H9 (cell line): ENCODE data around the gene VGLL1. TPM values are rescaled to one million over a fixed set of nuclear protein-coding genes. Genes with fewer than 3 reads are reported as not detected.

Experiments used
- DNase-seq: peaks from one replicate; pipeline ENCODE4 v3.0.0-alpha.2; 2017
- H2AFZ ChIP-seq: one replicate; pipeline ENCODE4 v1.6.1; 2013; ENCODE audit warnings: mild to moderate bottlenecking, low read length, control low read depth, moderate library complexity
- H2AK5ac ChIP-seq: 2 replicates; pipeline ENCODE4 v1.6.1; 2013; ENCODE audit warnings: low read length, control low read depth, mixed read lengths; ENCODE audit not compliant: insufficient read length
- H2BK120ac ChIP-seq: one replicate; pipeline ENCODE4 v1.6.1; 2013; ENCODE audit warnings: low read depth, mild to moderate bottlenecking, low read length, control low read depth, inconsistent platforms; ENCODE audit not compliant: poor library complexity, severe bottlenecking
- H2BK12ac ChIP-seq: 2 replicates; pipeline ENCODE4 v1.6.1; 2013; ENCODE audit warnings: low read length, control low read depth, mixed read lengths, low read depth; ENCODE audit not compliant: insufficient read length
- H2BK15ac ChIP-seq: 2 replicates; pipeline ENCODE4 v1.6.1; 2013; ENCODE audit warnings: low read depth, low read length, control low read depth
- H2BK20ac ChIP-seq: one replicate; pipeline ENCODE4 v1.6.1; 2013; ENCODE audit warnings: low read depth, mild to moderate bottlenecking, low read length, control low read depth, inconsistent platforms; ENCODE audit not compliant: poor library complexity, severe bottlenecking
- H2BK5ac ChIP-seq: 2 replicates; pipeline ENCODE4 v1.6.1; 2013; ENCODE audit warnings: low read length, control low read depth, mixed read lengths; ENCODE audit not compliant: insufficient read length
- H3K14ac ChIP-seq: 2 replicates; pipeline ENCODE4 v1.6.1; 2013; ENCODE audit warnings: low read length, control low read depth; ENCODE audit not compliant: insufficient read depth
- H3K18ac ChIP-seq: 2 replicates; pipeline ENCODE4 v1.6.1; 2013; ENCODE audit warnings: low read depth, mild to moderate bottlenecking, mixed read lengths, low read length, control low read depth; ENCODE audit not compliant: insufficient read length
- H3K23ac ChIP-seq: 2 replicates; pipeline ENCODE4 v1.6.1; 2013; ENCODE audit warnings: low read length, control low read depth, mixed read lengths, low read depth; ENCODE audit not compliant: insufficient read length
- H3K23me2 ChIP-seq: 2 replicates; pipeline ENCODE4 v1.6.1; 2013; ENCODE audit warnings: low read depth, mild to moderate bottlenecking, mixed read lengths, low read length, control low read depth; ENCODE audit not compliant: insufficient read length, poor library complexity, severe bottlenecking
- H3K27ac ChIP-seq: 2 replicates; pipeline ENCODE4 v1.5.1; 2013; ENCODE audit warnings: low read length, control low read depth, mixed read lengths, low read depth; ENCODE audit not compliant: insufficient read length
- H3K27me3 ChIP-seq: 2 replicates; pipeline ENCODE4 v1.6.1; 2013; ENCODE audit warnings: low read length, control low read depth, inconsistent platforms; ENCODE audit not compliant: insufficient read depth
- H3K4ac ChIP-seq: 2 replicates; pipeline ENCODE4 v1.6.1; 2013; ENCODE audit warnings: low read depth, mild to moderate bottlenecking, control low read depth, inconsistent platforms, low read length, moderate library complexity
- H3K4me1 ChIP-seq: 2 replicates; pipeline ENCODE4 v1.6.1; 2013; ENCODE audit warnings: low read length, control low read depth, inconsistent platforms; ENCODE audit not compliant: insufficient read depth
- H3K4me2 ChIP-seq: 2 replicates; pipeline ENCODE4 v1.6.1; 2013; ENCODE audit warnings: low read length, control low read depth, mixed read lengths; ENCODE audit not compliant: insufficient read length, insufficient read depth
- H3K56ac ChIP-seq: 2 replicates; pipeline ENCODE4 v1.6.1; 2013; ENCODE audit warnings: low read depth, mild to moderate bottlenecking, mixed read lengths, low read length, control low read depth; ENCODE audit not compliant: insufficient read length
- H3K79me1 ChIP-seq: 2 replicates; pipeline ENCODE4 v1.6.1; 2013; ENCODE audit warnings: low read depth, mild to moderate bottlenecking, moderate library complexity, low read length, control low read depth, inconsistent platforms; ENCODE audit not compliant: insufficient read depth, poor library complexity, severe bottlenecking
- H3K79me2 ChIP-seq: 2 replicates; pipeline ENCODE4 v1.6.1; 2013; ENCODE audit warnings: low read length, control low read depth, inconsistent platforms; ENCODE audit not compliant: insufficient read depth
- H3K9ac ChIP-seq: 2 replicates; pipeline ENCODE4 v1.6.1; 2013; ENCODE audit warnings: low read length, control low read depth, mixed read lengths; ENCODE audit not compliant: insufficient read length; ENCODE audit errors: extremely low read depth
- H3K9me3 ChIP-seq: one replicate; pipeline ENCODE4 v1.6.1; 2013; ENCODE audit warnings: low read depth, low read length, inconsistent platforms; ENCODE audit not compliant: control insufficient read depth
- H3T11ph ChIP-seq: one replicate; pipeline ENCODE4 v1.6.1; 2013; ENCODE audit warnings: mild to moderate bottlenecking, low read length, control low read depth, inconsistent platforms
- H4K20me1 ChIP-seq: one replicate; pipeline ENCODE4 v1.6.1; 2013; ENCODE audit not compliant: control insufficient read depth, insufficient read length, insufficient read depth
- H4K5ac ChIP-seq: 2 replicates; pipeline ENCODE4 v1.6.1; 2013; ENCODE audit warnings: low read depth, mild to moderate bottlenecking, mixed read lengths, low read length, control low read depth; ENCODE audit not compliant: insufficient read length
- H4K8ac ChIP-seq: replicated peaks from 2 replicates; pipeline ENCODE4 v1.6.1; 2013; ENCODE audit warnings: low read length, control low read depth, mixed read lengths, low read depth; ENCODE audit not compliant: insufficient read length
- H4K91ac ChIP-seq: 2 replicates; pipeline ENCODE4 v1.6.1; 2013; ENCODE audit warnings: low read depth, mild to moderate bottlenecking, moderate library complexity, mixed read lengths, low read length, control low read depth; ENCODE audit not compliant: insufficient read length
- H3K27ac Mint-ChIP-seq, 3 experiments: 2 replicates in 2 of 3; 3 replicates in 1 of 3; pipeline ENCODE4 v1.8.0; 2020 to 2021; ENCODE audit warnings: mixed read lengths in 3 of 3, mild to moderate bottlenecking in 1 of 3, moderate library complexity in 1 of 3
- H3K27me3 Mint-ChIP-seq: 2 replicates; pipeline ENCODE4 v1.8.0; 2021; ENCODE audit warnings: low read depth, mild to moderate bottlenecking, moderate library complexity, mixed read lengths
- H3K36me3 Mint-ChIP-seq, 3 experiments: 2 replicates in 2 of 3; 3 replicates in 1 of 3; pipeline ENCODE4 v1.8.0; 2020 to 2021; ENCODE audit warnings: low read depth in 3 of 3, mixed read lengths in 3 of 3; ENCODE audit not compliant: insufficient read depth in 1 of 3
- H3K4me1 Mint-ChIP-seq, 2 experiments: 2 replicates each; pipeline ENCODE4 v1.8.0; 2020; ENCODE audit warnings: mixed read lengths in 2 of 2
- H3K4me3 Mint-ChIP-seq, 2 experiments: 2 replicates in 1 of 2; 3 replicates in 1 of 2; pipeline ENCODE4 v1.8.0; 2020 to 2021; ENCODE audit warnings: mild to moderate bottlenecking in 2 of 2, mixed read lengths in 2 of 2, moderate library complexity in 1 of 2
- H3K9me3 Mint-ChIP-seq, 2 experiments: 2 replicates in 1 of 2; 3 replicates in 1 of 2; pipeline ENCODE4 v1.8.0; 2020; ENCODE audit warnings: mild to moderate bottlenecking in 2 of 2, mixed read lengths in 2 of 2, moderate library complexity in 1 of 2
- WGBS: extraction: QIAGEN DNeasy Blood & Tissue Kit; methylation state at CpG from one replicate; pipeline ENCODE4 v1.1.7; 2013; ENCODE audit warnings: missing lambda C conversion rate, low lambda C conversion rate, mixed read lengths; ENCODE audit not compliant: insufficient read length; ENCODE audit errors: extremely low coverage; 5-methylcytosine and 5-hydroxymethylcytosine counted together
- total RNA-seq: library from RNA; stranded (reverse); gene quantifications from 2 replicates; pipeline ENCODE4 v1.2.1, GENCODE V29; 2021
- TF ChIP-seq, protein P1 (sequence below): fragments of 200-600 bp; sonication (generic); conservative IDR thresholded peaks from 3 replicates; pipeline ENCODE4 v1.8.0; 2021; ENCODE audit warnings: antibody characterized with exemption, mild to moderate bottlenecking

Gene VGLL1
- total RNA-seq, 1 experiment from 2014 or later: not detected

DNA sequence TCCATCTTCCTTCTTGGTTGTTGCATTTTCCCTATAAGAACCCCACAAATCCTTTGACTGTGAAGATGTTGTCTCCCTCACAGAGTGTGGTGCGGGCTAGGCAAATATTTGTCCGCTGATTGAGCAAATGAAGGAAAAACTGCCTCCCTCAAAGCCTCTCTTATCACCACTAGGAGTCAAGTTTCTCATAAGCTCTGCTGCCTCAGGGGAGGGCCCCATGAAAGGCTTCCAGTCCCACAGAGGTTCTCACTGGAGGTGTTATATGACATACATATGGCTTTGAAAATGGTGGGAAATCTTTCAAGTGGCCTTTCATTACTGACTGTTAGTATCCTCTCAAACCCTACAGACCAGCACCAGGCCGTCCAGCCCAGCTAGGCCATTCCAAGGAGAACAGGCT is 9.3 kb downstream of the VGLL1 start:
- Histone ChIP-seq H2BK15ac (no peak overlapping the region), H2AFZ (no peak overlapping the region), H3K4me1 (no peaks in the 10 kb centered on the region), H4K20me1 (no peaks in the 10 kb centered on the region), H3K14ac (no peak overlapping the region), H3K27ac (no peak overlapping the region), H3K79me1 (no peaks in the 10 kb centered on the region), H3K4me2 (no peak overlapping the region), H4K91ac (no peak overlapping the region), H3K23ac (no peak overlapping the region), H3K79me2 (no peaks in the 10 kb centered on the region), H3K23me2 (no peaks in the 10 kb centered on the region), H2BK20ac (no peak overlapping the region), H3K18ac (no peak overlapping the region), H3T11ph (no peak overlapping the region), H3K56ac (no peak overlapping the region), H3K27me3 (no peaks in the 10 kb centered on the region), H4K5ac (no peak overlapping the region), H2BK120ac (no peak overlapping the region), H2AK5ac (no peak overlapping the region), H4K8ac (no peak overlapping the region), H2BK12ac (no peak overlapping the region), H3K4ac (no peak overlapping the region), H2BK5ac (no peak overlapping the region), H3K9ac (no peak overlapping the region), H3K9me3 (peaks cover 39% of the 10 kb centered on the region)
- Mint-ChIP-seq H3K9me3 (peaks cover 57 to 70% of the 10 kb centered on the region in 2 experiments), H3K27ac (no peak overlapping the region), H3K36me3 (no peaks in the 10 kb centered on the region; a peak in 1 of 7 replicates), H3K27me3 (peaks cover 2% of the 10 kb centered on the region; the same call in 1 of the 2 replicates), H3K4me3 (no peak overlapping the region), H3K4me1 (no peaks in the 10 kb centered on the region)
- DNase-seq: no peak
- TF ChIP-seq, protein P1, sequence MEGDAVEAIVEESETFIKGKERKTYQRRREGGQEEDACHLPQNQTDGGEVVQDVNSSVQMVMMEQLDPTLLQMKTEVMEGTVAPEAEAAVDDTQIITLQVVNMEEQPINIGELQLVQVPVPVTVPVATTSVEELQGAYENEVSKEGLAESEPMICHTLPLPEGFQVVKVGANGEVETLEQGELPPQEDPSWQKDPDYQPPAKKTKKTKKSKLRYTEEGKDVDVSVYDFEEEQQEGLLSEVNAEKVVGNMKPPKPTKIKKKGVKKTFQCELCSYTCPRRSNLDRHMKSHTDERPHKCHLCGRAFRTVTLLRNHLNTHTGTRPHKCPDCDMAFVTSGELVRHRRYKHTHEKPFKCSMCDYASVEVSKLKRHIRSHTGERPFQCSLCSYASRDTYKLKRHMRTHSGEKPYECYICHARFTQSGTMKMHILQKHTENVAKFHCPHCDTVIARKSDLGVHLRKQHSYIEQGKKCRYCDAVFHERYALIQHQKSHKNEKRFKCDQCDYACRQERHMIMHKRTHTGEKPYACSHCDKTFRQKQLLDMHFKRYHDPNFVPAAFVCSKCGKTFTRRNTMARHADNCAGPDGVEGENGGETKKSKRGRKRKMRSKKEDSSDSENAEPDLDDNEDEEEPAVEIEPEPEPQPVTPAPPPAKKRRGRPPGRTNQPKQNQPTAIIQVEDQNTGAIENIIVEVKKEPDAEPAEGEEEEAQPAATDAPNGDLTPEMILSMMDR: no peak
- WGBS: no CpG with 5 or more reads among the region's 3 CpGs
